H9 (cell line): ENCODE measurements around the gene PPP2R3A. TPM values are rescaled to one million over a fixed set of nuclear protein-coding genes. Genes with fewer than 3 reads are reported as not detected.
A peak's percentile ranks its signal among the peaks of the same experiment; 100 is the strongest.

Experiments used
- DNase-seq: peaks from one replicate; pipeline ENCODE4 v3.0.0-alpha.2; 2017
- H2AFZ ChIP-seq: one replicate; pipeline ENCODE4 v1.6.1; 2013; ENCODE audit warnings: mild to moderate bottlenecking, low read length, control low read depth, moderate library complexity
- H2AK5ac ChIP-seq: 2 replicates; pipeline ENCODE4 v1.6.1; 2013; ENCODE audit warnings: low read length, control low read depth, mixed read lengths; ENCODE audit not compliant: insufficient read length
- H2BK120ac ChIP-seq: one replicate; pipeline ENCODE4 v1.6.1; 2013; ENCODE audit warnings: low read depth, mild to moderate bottlenecking, low read length, control low read depth, inconsistent platforms; ENCODE audit not compliant: poor library complexity, severe bottlenecking
- H2BK12ac ChIP-seq: 2 replicates; pipeline ENCODE4 v1.6.1; 2013; ENCODE audit warnings: low read length, control low read depth, mixed read lengths, low read depth; ENCODE audit not compliant: insufficient read length
- H2BK15ac ChIP-seq: 2 replicates; pipeline ENCODE4 v1.6.1; 2013; ENCODE audit warnings: low read depth, low read length, control low read depth
- H2BK20ac ChIP-seq: one replicate; pipeline ENCODE4 v1.6.1; 2013; ENCODE audit warnings: low read depth, mild to moderate bottlenecking, low read length, control low read depth, inconsistent platforms; ENCODE audit not compliant: poor library complexity, severe bottlenecking
- H2BK5ac ChIP-seq: 2 replicates; pipeline ENCODE4 v1.6.1; 2013; ENCODE audit warnings: low read length, control low read depth, mixed read lengths; ENCODE audit not compliant: insufficient read length
- H3K14ac ChIP-seq: 2 replicates; pipeline ENCODE4 v1.6.1; 2013; ENCODE audit warnings: low read length, control low read depth; ENCODE audit not compliant: insufficient read depth
- H3K18ac ChIP-seq: 2 replicates; pipeline ENCODE4 v1.6.1; 2013; ENCODE audit warnings: low read depth, mild to moderate bottlenecking, mixed read lengths, low read length, control low read depth; ENCODE audit not compliant: insufficient read length
- H3K23ac ChIP-seq: 2 replicates; pipeline ENCODE4 v1.6.1; 2013; ENCODE audit warnings: low read length, control low read depth, mixed read lengths, low read depth; ENCODE audit not compliant: insufficient read length
- H3K23me2 ChIP-seq: 2 replicates; pipeline ENCODE4 v1.6.1; 2013; ENCODE audit warnings: low read depth, mild to moderate bottlenecking, mixed read lengths, low read length, control low read depth; ENCODE audit not compliant: insufficient read length, poor library complexity, severe bottlenecking
- H3K27ac ChIP-seq: 2 replicates; pipeline ENCODE4 v1.5.1; 2013; ENCODE audit warnings: low read length, control low read depth, mixed read lengths, low read depth; ENCODE audit not compliant: insufficient read length
- H3K27me3 ChIP-seq: 2 replicates; pipeline ENCODE4 v1.6.1; 2013; ENCODE audit warnings: low read length, control low read depth, inconsistent platforms; ENCODE audit not compliant: insufficient read depth
- H3K4ac ChIP-seq: 2 replicates; pipeline ENCODE4 v1.6.1; 2013; ENCODE audit warnings: low read depth, mild to moderate bottlenecking, control low read depth, inconsistent platforms, low read length, moderate library complexity
- H3K4me1 ChIP-seq: 2 replicates; pipeline ENCODE4 v1.6.1; 2013; ENCODE audit warnings: low read length, control low read depth, inconsistent platforms; ENCODE audit not compliant: insufficient read depth
- H3K4me2 ChIP-seq: 2 replicates; pipeline ENCODE4 v1.6.1; 2013; ENCODE audit warnings: low read length, control low read depth, mixed read lengths; ENCODE audit not compliant: insufficient read length, insufficient read depth
- H3K56ac ChIP-seq: 2 replicates; pipeline ENCODE4 v1.6.1; 2013; ENCODE audit warnings: low read depth, mild to moderate bottlenecking, mixed read lengths, low read length, control low read depth; ENCODE audit not compliant: insufficient read length
- H3K79me1 ChIP-seq: 2 replicates; pipeline ENCODE4 v1.6.1; 2013; ENCODE audit warnings: low read depth, mild to moderate bottlenecking, moderate library complexity, low read length, control low read depth, inconsistent platforms; ENCODE audit not compliant: insufficient read depth, poor library complexity, severe bottlenecking
- H3K79me2 ChIP-seq: 2 replicates; pipeline ENCODE4 v1.6.1; 2013; ENCODE audit warnings: low read length, control low read depth, inconsistent platforms; ENCODE audit not compliant: insufficient read depth
- H3K9ac ChIP-seq: 2 replicates; pipeline ENCODE4 v1.6.1; 2013; ENCODE audit warnings: low read length, control low read depth, mixed read lengths; ENCODE audit not compliant: insufficient read length; ENCODE audit errors: extremely low read depth
- H3K9me3 ChIP-seq: one replicate; pipeline ENCODE4 v1.6.1; 2013; ENCODE audit warnings: low read depth, low read length, inconsistent platforms; ENCODE audit not compliant: control insufficient read depth
- H3T11ph ChIP-seq: one replicate; pipeline ENCODE4 v1.6.1; 2013; ENCODE audit warnings: mild to moderate bottlenecking, low read length, control low read depth, inconsistent platforms
- H4K20me1 ChIP-seq: one replicate; pipeline ENCODE4 v1.6.1; 2013; ENCODE audit not compliant: control insufficient read depth, insufficient read length, insufficient read depth
- H4K5ac ChIP-seq: 2 replicates; pipeline ENCODE4 v1.6.1; 2013; ENCODE audit warnings: low read depth, mild to moderate bottlenecking, mixed read lengths, low read length, control low read depth; ENCODE audit not compliant: insufficient read length
- H4K8ac ChIP-seq: replicated peaks from 2 replicates; pipeline ENCODE4 v1.6.1; 2013; ENCODE audit warnings: low read length, control low read depth, mixed read lengths, low read depth; ENCODE audit not compliant: insufficient read length
- H4K91ac ChIP-seq: 2 replicates; pipeline ENCODE4 v1.6.1; 2013; ENCODE audit warnings: low read depth, mild to moderate bottlenecking, moderate library complexity, mixed read lengths, low read length, control low read depth; ENCODE audit not compliant: insufficient read length
- H3K27ac Mint-ChIP-seq, 3 experiments: 2 replicates in 2 of 3; 3 replicates in 1 of 3; pipeline ENCODE4 v1.8.0; 2020 to 2021; ENCODE audit warnings: mixed read lengths in 3 of 3, mild to moderate bottlenecking in 1 of 3, moderate library complexity in 1 of 3
- H3K27me3 Mint-ChIP-seq: 2 replicates; pipeline ENCODE4 v1.8.0; 2021; ENCODE audit warnings: low read depth, mild to moderate bottlenecking, moderate library complexity, mixed read lengths
- H3K36me3 Mint-ChIP-seq, 3 experiments: 2 replicates in 2 of 3; 3 replicates in 1 of 3; pipeline ENCODE4 v1.8.0; 2020 to 2021; ENCODE audit warnings: low read depth in 3 of 3, mixed read lengths in 3 of 3; ENCODE audit not compliant: insufficient read depth in 1 of 3
- H3K4me1 Mint-ChIP-seq, 2 experiments: 2 replicates each; pipeline ENCODE4 v1.8.0; 2020; ENCODE audit warnings: mixed read lengths in 2 of 2
- H3K4me3 Mint-ChIP-seq, 2 experiments: 2 replicates in 1 of 2; 3 replicates in 1 of 2; pipeline ENCODE4 v1.8.0; 2020 to 2021; ENCODE audit warnings: mild to moderate bottlenecking in 2 of 2, mixed read lengths in 2 of 2, moderate library complexity in 1 of 2
- H3K9me3 Mint-ChIP-seq, 2 experiments: 2 replicates in 1 of 2; 3 replicates in 1 of 2; pipeline ENCODE4 v1.8.0; 2020; ENCODE audit warnings: mild to moderate bottlenecking in 2 of 2, mixed read lengths in 2 of 2, moderate library complexity in 1 of 2
- CTCF ChIP-seq: fragments of 200-600 bp; sonication (generic); conservative IDR thresholded peaks from 3 replicates; pipeline ENCODE4 v1.8.0; 2021; ENCODE audit warnings: antibody characterized with exemption, mild to moderate bottlenecking
- WGBS: extraction: QIAGEN DNeasy Blood & Tissue Kit; methylation state at CpG from one replicate; pipeline ENCODE4 v1.1.7; 2013; ENCODE audit warnings: missing lambda C conversion rate, low lambda C conversion rate, mixed read lengths; ENCODE audit not compliant: insufficient read length; ENCODE audit errors: extremely low coverage; 5-methylcytosine and 5-hydroxymethylcytosine counted together
- total RNA-seq: library from RNA; stranded (reverse); gene quantifications from 2 replicates; pipeline ENCODE4 v1.2.1, GENCODE V29; 2021

The PPP2R3A gene
- total RNA-seq, 1 experiment from 2014 or later: 12.4 TPM

- no peak overlapping the region for H2BK5ac ChIP-seq
- no peak overlapping the region for H3T11ph ChIP-seq
- no peak overlapping the region for H4K91ac ChIP-seq
- no CpG with 5 or more reads among the region's 5 CpGs for WGBS
- H2BK120ac ChIP-seq: no peak overlapping the region
- no peak overlapping the region for H2AFZ ChIP-seq
- H3K9ac ChIP-seq: no peak overlapping the region
- no peak overlapping the region for H2BK12ac ChIP-seq
- Mint-ChIP-seq H3K4me1 (peaks cover 55 to 57% of the 10 kb centered on the region in 2 experiments), H3K36me3 (peaks cover 4 to 12% (median 5%) of the 10 kb centered on the region in 3 experiments; a peak in 6 of 7 replicates), H3K27ac (no peak overlapping the region), H3K4me3 (peak overlapping the region in 1 of 2 experiments; percentile 63; a peak in 2 of 5 replicates), H3K27me3 (no peaks in the 10 kb centered on the region), H3K9me3 (no peaks in the 10 kb centered on the region)
- no peak overlapping the region for H3K4ac ChIP-seq
- H3K27ac ChIP-seq: no peak overlapping the region
- H4K5ac ChIP-seq: no peak overlapping the region
- no peak overlapping the region for H2BK15ac ChIP-seq
- peaks cover 6% of the 10 kb centered on the region for H3K79me1 ChIP-seq
- H3K18ac ChIP-seq: no peak overlapping the region
- no peak for TF ChIP-seq CTCF
- H3K79me2 ChIP-seq: peaks cover 74% of the 10 kb centered on the region
- H3K14ac ChIP-seq: no peak overlapping the region
- no peak overlapping the region for H3K4me2 ChIP-seq
- H4K20me1 ChIP-seq: no peaks in the 10 kb centered on the region
- H2BK20ac ChIP-seq: no peak overlapping the region
- no peaks in the 10 kb centered on the region for H3K9me3 ChIP-seq
- no peaks in the 10 kb centered on the region for H3K27me3 ChIP-seq
- no peak overlapping the region for H3K56ac ChIP-seq
- no peaks in the 10 kb centered on the region for H3K23me2 ChIP-seq
- DNase-seq: no peak
- H3K4me1 ChIP-seq: peaks cover 2% of the 10 kb centered on the region; the same call in 1 of the 2 replicates
- no peak overlapping the region for H2AK5ac ChIP-seq
- H4K8ac ChIP-seq: no peak overlapping the region
- no peak overlapping the region for H3K23ac ChIP-seq
These were observed 223.5 kb downstream of the PPP2R3A start for GRCh38 chr3:136189043-136189442.
